Keratinocyte (primary cell): ENCODE measurements around the gene SMIM10L2A. TPM values are rescaled to one million over a fixed set of nuclear protein-coding genes. Genes with fewer than 3 reads are reported as not detected.

ENCODE experiments used
- DNase-seq: peaks from one replicate; pipeline ENCODE4 v3.0.0-alpha.2; 2011; ENCODE audit warnings: low read depth, missing footprints, low spot score
- FAIRE-seq: peaks from 2 replicates; lab custom pipeline; 2011; peaks lifted over from hg19 to GRCh38; lab: Jason Lieb, UNC
- H2AFZ ChIP-seq: 2 replicates; pipeline ENCODE4 v1.6.0; 2012; ENCODE audit warnings: low read length, control low read depth, inconsistent platforms; ENCODE audit not compliant: control insufficient read depth
- H3K27ac ChIP-seq: 2 replicates; pipeline ENCODE4 v1.5.1; 2011; ENCODE audit warnings: low read length; ENCODE audit not compliant: control insufficient read depth, insufficient read depth
- H3K27me3 ChIP-seq: 3 replicates; pipeline ENCODE4 v1.6.0; 2011; ENCODE audit warnings: low read length; ENCODE audit not compliant: control insufficient read depth, insufficient read depth; ENCODE audit errors: extremely low read depth
- H3K36me3 ChIP-seq, 2 experiments: 2 replicates in 1 of 2; 3 replicates in 1 of 2; pipeline ENCODE4 v1.5.1; 2011; ENCODE audit warnings: low read length in 2 of 2, mild to moderate bottlenecking in 1 of 2; ENCODE audit not compliant: control insufficient read depth in 2 of 2, insufficient read depth in 2 of 2; ENCODE audit errors: extremely low read depth in 1 of 2
- H3K4me1 ChIP-seq: 3 replicates; pipeline ENCODE4 v1.5.1; 2011; ENCODE audit warnings: low read length; ENCODE audit not compliant: control insufficient read depth, insufficient read depth; ENCODE audit errors: extremely low read depth
- H3K4me2 ChIP-seq: 3 replicates; pipeline ENCODE4 v1.6.0; 2011; ENCODE audit warnings: low read depth, low read length; ENCODE audit not compliant: control insufficient read depth, insufficient read depth; ENCODE audit errors: extremely low read depth
- H3K4me3 ChIP-seq, 3 experiments: fragments of 200-600 bp in 1 of 3; sonication (generic) in 1 of 3; 2 replicates in 2 of 3; 3 replicates in 1 of 3; pipeline ENCODE4 v1.5.1; 2011 to 2016; ENCODE audit warnings: low read length in 3 of 3, mild to moderate bottlenecking in 3 of 3, control low read depth in 2 of 3, inconsistent platforms in 1 of 3, low read depth in 1 of 3, mixed read lengths in 1 of 3, mixed run types in 1 of 3, moderate library complexity in 1 of 3; ENCODE audit not compliant: control insufficient read depth in 2 of 3, insufficient read depth in 2 of 3; ENCODE audit errors: extremely low read depth in 1 of 3
- H3K79me2 ChIP-seq: 2 replicates; pipeline ENCODE4 v1.6.0; 2012; ENCODE audit warnings: low read length; ENCODE audit not compliant: control insufficient read depth, insufficient read depth
- H3K9ac ChIP-seq: 3 replicates; pipeline ENCODE4 v1.6.0; 2011; ENCODE audit warnings: low read length; ENCODE audit not compliant: control insufficient read depth, insufficient read depth; ENCODE audit errors: extremely low read depth
- H3K9me1 ChIP-seq: 3 replicates; pipeline ENCODE4 v1.6.0; 2011; ENCODE audit warnings: low read length; ENCODE audit not compliant: control insufficient read depth, insufficient read depth; ENCODE audit errors: extremely low read depth
- H3K9me3 ChIP-seq: 2 replicates; pipeline ENCODE4 v1.5.1; 2012; ENCODE audit warnings: low read depth, low read length; ENCODE audit not compliant: control insufficient read depth
- H4K20me1 ChIP-seq: 3 replicates; pipeline ENCODE4 v1.6.0; 2011; ENCODE audit warnings: low read length; ENCODE audit not compliant: control insufficient read depth, insufficient read depth; ENCODE audit errors: extremely low read depth
- EZH2 ChIP-seq: IDR thresholded peaks from one replicate; pipeline ENCODE4 v1.6.1; 2012; ENCODE audit warnings: inconsistent platforms, mild to moderate bottlenecking, low read length, moderate library complexity
- dilution Hi-C: fragments of 300-500 bp; cut with MboI; formaldehyde crosslinking; loops from one replicate; pipeline ENCODE4 v1.7.0; 2020; ENCODE audit warnings: low sequenced_read_pairs; ENCODE audit not compliant: extremely low pct_ligation_motif_present
- polyA plus RNA-seq, 5 experiments: library from polyadenylated mRNA; depleted of rRNA in 3 of 5; stranded (reverse) in 3 of 5; stranded (forward) in 1 of 5; unstranded in 1 of 5; fragments of >200 nt; gene quantifications; 1 replicate in 1 of 5; 2 replicates in 3 of 5; 3 replicates in 1 of 5; pipeline versions ENCODE4 v1.2.1 to v1.2.3, GENCODE V29; 2011 to 2012; ENCODE audit warnings: missing spikeins in 2 of 5, low read depth in 1 of 5, low replicate concordance in 1 of 5
- TF ChIP-seq, protein P1 (sequence below), 3 experiments: IDR thresholded peaks in 1 of 3; conservative IDR thresholded peaks in 1 of 3; optimal IDR thresholded peaks in 1 of 3; 2 replicates in 2 of 3; 3 replicates in 1 of 3; pipeline versions ENCODE3 to v1.5.1; 2011; ENCODE audit warnings: low read length in 3 of 3, mild to moderate bottlenecking in 3 of 3, moderate library complexity in 2 of 3, control low read depth in 1 of 3, inconsistent platforms in 1 of 3; ENCODE audit not compliant: insufficient read depth in 2 of 3; ENCODE audit errors: extremely low read depth in 1 of 3

Gene SMIM10L2A
- polyA plus RNA-seq, 1 donor (not counting 4 experiments of a cell fraction or from before 2014, with no cell fraction given), result 0.49 TPM

DNA sequence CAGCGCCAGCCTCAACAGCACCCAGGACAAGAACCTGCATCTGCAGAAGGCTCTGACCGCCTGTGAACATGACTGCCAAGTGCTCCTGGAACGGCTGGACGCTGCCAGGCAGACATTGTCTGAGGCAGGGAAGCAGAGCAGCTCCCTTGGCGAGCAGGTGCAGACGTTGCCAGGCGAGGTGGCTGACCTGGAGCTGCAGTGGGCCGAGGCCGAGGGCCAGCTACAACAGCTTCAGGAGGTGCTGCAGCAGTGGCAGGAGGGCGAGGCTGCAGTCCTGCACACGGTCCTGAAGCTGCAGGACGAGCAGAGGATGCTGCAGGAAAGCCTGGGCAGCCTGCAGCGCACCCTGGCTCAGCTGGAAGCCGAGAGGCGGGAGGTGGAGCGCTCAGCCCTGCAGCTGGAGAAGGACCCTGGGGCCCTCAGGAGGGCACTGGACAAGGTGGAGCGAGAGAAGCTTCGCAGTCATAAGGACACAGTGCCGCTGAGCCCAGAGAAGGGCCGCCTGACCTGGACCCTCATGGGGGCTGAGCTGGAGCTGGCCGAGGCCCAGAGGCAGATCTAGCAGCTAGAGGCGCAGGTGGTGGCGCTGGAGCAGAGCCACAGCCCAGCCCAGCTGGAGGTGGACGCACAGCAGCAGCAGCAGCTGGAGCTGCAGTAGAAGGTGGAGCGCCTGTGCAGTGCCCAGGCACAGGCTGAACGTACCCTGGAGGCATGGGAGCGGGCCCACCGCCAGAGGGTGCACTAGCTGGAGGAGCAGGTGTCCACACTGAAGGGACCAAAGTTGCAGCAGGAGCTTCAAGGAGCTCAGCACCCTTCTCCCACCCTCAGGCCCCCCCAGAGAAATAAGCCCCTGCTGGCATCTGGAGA is 16.4 kb downstream of the SMIM10L2A start:
- H3K27me3 ChIP-seq, result no peaks in the 10 kb centered on the region
- no peak for FAIRE-seq
- no peak overlapping the region for H3K9ac ChIP-seq
- no peak overlapping the region for H3K4me2 ChIP-seq
- H3K4me1 ChIP-seq, result no peaks in the 10 kb centered on the region
- H3K27ac ChIP-seq, result no peak overlapping the region
- no peaks in the 10 kb centered on the region for H3K79me2 ChIP-seq
- peaks cover 7% of the 10 kb centered on the region for H3K9me3 ChIP-seq
- no peak overlapping the region for H3K4me3 ChIP-seq
- H3K36me3 ChIP-seq, result no peaks in the 10 kb centered on the region
- dilution Hi-C loops, result no loop called here
- DNase-seq, result no peak
- TF ChIP-seq, protein P1, sequence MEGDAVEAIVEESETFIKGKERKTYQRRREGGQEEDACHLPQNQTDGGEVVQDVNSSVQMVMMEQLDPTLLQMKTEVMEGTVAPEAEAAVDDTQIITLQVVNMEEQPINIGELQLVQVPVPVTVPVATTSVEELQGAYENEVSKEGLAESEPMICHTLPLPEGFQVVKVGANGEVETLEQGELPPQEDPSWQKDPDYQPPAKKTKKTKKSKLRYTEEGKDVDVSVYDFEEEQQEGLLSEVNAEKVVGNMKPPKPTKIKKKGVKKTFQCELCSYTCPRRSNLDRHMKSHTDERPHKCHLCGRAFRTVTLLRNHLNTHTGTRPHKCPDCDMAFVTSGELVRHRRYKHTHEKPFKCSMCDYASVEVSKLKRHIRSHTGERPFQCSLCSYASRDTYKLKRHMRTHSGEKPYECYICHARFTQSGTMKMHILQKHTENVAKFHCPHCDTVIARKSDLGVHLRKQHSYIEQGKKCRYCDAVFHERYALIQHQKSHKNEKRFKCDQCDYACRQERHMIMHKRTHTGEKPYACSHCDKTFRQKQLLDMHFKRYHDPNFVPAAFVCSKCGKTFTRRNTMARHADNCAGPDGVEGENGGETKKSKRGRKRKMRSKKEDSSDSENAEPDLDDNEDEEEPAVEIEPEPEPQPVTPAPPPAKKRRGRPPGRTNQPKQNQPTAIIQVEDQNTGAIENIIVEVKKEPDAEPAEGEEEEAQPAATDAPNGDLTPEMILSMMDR (optimal IDR thresholded peaks at IDR 0.05 in 1 of 3, IDR thresholded peaks at IDR 0.05 in 1 of 3, conservative IDR thresholded peaks at IDR 0.05 in 1 of 3; ENCODE audit: extremely low read depth in 1 of 3, insufficient read depth in 2 of 3, low read length in 3 of 3), result peak in 1 of 3 experiments; percentile 26
- no peak for TF ChIP-seq EZH2
- H3K9me1 ChIP-seq, result no peaks in the 10 kb centered on the region
- no peaks in the 10 kb centered on the region for H4K20me1 ChIP-seq
- no peak overlapping the region for H2AFZ ChIP-seq

DNA sequence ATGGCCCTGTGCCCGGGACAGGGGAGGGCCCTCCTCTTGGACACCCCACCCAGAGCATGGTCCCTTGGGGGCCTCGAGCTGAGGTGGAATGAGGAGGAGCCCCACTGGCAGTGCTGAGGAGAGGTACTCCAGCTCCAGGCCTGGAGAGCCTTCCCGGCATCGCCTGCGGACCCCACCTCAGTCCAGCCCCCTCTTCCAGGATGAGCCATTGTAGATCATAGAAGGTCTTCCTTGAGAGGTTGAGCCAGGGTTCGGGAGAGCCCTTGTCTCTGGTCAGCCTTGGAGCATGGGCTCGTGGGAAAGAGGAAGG is 16.9 kb downstream of the SMIM10L2A start:
- Histone ChIP-seq H3K9me1 (no peaks in the 10 kb centered on the region), H3K9ac (no peak overlapping the region), H2AFZ (no peak overlapping the region), H3K9me3 (peaks cover 7% of the 10 kb centered on the region), H3K4me2 (no peak overlapping the region), H4K20me1 (no peaks in the 10 kb centered on the region), H3K27ac (no peak overlapping the region), H3K27me3 (no peaks in the 10 kb centered on the region), H3K4me3 (no peak overlapping the region), H3K36me3 (no peaks in the 10 kb centered on the region), H3K4me1 (no peaks in the 10 kb centered on the region), H3K79me2 (no peaks in the 10 kb centered on the region)
- dilution Hi-C loops, result no loop called here
- FAIRE-seq, result no peak
- TF ChIP-seq, protein P1 (optimal IDR thresholded peaks at IDR 0.05 in 1 of 3, IDR thresholded peaks at IDR 0.05 in 1 of 3, conservative IDR thresholded peaks at IDR 0.05 in 1 of 3; ENCODE audit: extremely low read depth in 1 of 3, insufficient read depth in 2 of 3, low read length in 3 of 3), result no peak
- no peak for TF ChIP-seq EZH2
- no peak for DNase-seq
